Ecto neural progenitor cell (in vitro differentiated cells): ENCODE results near the gene COL25A1.
"Not testable (repeated sequence)": the region's sequence is repeated elsewhere in the genome, so short reads cannot be mapped to it uniquely, and the experiment has no call there.

ENCODE experiments used
- DNase-seq: peaks from one replicate; pipeline ENCODE4 v3.0.0-alpha.2; 2018; ENCODE audit warnings: low spot score

The COL25A1 gene

DNA sequence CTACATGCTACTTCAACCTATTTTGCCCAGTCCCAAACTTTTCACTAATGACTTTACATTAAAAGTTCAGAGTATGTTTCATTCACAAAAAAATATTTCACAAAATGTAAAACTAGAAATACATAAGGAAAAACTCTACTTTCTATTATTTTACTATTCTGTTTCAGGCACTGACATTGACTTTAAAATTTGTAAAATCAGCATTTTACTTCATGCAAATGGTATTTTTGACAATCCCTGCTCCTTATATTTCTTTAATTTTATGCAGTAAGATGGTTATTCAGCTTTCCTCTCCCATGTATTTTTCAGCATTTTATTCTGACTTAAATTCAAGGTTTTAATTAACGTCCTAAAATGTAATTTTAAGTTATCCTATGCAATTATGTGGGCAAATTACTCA, 178.5 kb downstream of the COL25A1 start:
- DNase-seq = no peak

DNA sequence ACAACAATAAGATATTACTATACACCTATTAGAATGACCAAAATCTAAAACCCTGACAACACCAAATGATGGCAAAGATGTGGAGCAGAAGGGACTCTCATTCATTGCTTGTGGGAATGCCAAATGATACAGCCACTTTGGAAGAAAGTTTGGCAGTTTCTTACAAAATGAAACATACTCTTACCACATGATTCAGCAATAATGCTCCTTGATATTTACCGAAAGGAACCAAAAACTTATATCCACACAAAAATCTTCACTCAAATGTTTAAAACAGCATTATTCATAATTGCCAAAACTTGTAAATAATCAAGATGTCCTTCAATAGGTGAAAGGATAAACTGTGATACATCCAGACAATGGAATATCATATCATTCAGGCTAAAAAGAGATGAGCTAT, 180.9 kb downstream of the COL25A1 start:
- DNase-seq = no peak

DNA sequence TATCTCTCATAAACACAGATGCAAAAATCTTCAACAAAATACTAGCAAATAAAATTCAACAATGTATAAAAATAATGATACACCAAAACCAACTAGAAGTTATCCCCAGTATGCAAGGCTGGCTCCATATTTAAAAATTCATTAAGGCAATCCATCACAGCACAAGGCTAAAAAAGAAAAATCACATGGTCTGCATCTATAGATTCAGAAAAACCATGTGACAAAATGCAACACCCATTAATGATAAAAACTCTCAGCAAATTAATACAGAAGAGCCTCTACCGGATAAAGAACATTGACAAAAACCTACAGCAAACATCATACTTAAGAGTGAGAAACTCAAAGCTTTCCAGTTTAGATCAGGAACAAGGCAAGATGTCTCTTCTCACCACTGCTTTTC, 182.6 kb downstream of the COL25A1 start:
- no peak for DNase-seq

DNA sequence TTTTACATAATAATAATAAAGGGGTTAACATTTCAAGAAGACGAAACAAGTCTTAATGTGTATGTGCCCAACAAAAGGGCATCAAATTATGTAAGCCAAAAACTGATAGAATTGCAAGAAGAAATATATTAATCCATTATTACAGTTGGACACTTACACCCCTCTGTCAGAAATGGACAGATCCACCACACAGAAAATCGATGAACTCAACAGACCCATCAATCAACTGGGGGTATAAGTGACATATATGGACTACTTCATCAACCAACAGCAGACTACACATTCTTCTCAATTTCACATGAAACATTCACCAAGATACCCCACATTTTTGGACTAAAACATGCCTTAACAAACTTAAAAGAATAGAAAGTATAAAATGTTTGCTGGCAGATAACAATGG, 183.8 kb downstream of the COL25A1 start:
- DNase-seq = no peak

DNA sequence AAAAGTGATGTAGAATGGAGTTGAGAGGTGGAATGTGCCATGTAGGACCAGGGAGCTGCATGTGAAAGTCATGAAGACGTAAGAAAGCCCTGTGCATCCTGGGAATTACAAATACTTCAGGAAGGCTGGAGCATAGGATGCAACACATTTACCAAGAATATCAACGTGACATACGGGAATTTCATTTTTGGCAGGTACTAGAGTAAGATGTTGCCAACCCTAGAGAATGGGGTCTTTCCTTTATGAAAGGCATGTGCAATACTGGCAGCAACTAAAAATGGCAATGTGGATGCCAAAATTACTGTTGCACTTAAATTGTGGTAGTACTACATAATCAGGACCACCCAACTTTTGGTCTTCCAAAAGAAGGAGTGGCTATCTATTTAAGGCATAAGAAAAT, 188.0 kb downstream of the COL25A1 start:
- DNase-seq = no peak

DNA sequence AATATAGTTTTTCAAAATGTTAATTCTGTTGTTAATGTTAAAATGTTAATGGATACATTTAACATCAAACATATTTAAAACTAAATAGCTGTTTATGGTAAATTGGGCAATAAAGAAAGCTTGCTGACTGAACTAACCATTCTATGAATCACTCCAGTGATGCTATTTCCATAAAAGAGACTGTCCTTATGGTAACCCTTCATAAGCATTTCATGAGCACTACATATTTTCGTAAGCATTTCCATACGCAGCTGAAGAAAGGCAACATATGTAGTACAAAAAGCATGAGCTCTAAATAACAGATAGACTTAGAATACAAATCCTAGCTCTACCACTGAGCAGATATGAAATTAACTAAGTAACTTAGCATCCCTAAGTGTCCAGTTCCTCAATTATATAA, 188.9 kb downstream of the COL25A1 start:
- no peak for DNase-seq

DNA sequence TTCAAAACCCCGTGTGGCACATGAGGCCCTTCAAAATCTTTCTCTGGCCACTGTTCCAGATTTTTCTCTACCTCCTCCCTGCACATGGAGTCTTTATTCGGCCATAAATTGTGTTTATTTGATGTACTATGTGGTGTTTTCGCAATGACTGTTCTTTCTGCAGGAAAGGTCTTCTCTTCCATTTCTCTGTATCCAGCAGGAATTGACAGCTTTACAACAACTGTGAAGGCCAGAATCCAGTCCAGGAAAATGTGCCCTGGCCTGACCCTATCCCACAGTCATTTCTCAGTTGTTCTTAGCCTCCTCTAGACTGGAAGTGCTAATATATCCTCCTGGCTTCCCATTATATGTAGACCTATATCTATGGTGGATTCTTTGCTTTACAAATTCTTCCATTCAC, 191.4 kb downstream of the COL25A1 start:
- DNase-seq = no peak

DNA sequence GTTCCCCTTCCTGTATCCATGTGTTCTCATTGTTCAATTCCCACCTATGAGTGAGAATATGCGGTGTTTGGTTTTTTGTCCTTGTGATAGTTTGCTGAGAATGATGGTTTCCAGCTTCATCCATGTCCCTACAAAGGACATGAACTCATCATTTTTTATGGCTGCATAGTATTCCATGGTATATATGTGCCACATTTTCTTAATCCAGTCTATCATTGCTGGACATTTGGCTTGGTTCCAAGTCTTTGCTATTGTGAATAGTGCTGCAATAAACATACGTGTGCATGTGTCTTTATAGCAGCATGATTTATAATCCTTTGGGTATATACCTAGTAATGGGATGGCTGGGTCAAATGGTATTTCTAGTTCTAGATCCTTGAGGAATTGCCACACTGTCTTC, 194.2 kb downstream of the COL25A1 start:
- DNase-seq = not testable (repeated sequence)

DNA sequence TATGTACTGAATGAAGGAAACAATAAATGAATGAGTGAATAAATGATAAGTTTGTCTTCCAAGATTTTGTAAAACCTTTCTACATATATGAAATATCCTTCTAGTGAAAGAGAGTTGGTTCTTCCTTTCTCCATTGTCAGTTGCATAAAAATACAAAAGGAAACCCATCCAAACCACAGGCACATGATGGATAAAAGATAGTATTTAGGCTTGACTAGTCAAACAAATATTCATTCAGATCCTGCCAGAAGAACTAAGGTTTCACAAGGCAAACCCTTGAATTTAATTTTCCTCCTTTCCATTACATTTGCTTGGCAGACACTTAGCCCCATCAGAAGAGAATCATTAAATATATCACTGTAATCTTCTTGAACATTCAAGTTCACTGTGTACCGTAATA, 208.4 kb downstream of the COL25A1 start:
- no peak for DNase-seq

DNA sequence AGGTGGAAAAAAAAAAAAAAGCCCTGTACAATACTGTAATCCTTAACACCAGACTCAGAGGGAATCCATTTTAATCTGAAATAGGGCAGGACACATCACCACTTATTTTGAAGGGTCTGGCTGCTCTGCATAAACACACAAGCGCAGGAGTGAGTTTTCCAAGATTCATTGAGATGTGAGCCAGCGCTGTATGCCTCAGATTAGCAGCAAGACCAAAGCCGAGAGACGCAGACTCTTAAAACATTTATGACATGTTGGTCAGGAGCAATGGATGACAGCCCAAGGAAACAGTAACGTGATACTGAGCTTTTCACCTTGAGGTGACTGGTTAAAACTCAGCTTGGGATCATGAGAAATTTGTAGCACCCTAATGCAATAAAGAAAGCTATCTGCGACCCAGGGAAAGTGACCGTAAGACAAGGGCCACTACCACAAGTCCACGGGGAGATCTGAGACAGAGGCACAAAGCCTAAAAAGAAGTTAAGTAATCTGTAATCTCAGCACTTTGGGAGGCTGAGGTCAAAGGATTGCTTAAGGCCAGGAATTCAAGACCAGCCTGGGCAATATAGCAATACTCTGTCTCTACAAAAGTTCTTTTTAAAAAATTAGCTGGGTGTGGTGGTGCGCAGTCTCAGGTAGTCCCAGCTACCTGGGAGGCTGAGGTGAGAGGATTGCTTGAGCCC, 210.6 kb downstream of the COL25A1 start:
- DNase-seq = no peak

DNA sequence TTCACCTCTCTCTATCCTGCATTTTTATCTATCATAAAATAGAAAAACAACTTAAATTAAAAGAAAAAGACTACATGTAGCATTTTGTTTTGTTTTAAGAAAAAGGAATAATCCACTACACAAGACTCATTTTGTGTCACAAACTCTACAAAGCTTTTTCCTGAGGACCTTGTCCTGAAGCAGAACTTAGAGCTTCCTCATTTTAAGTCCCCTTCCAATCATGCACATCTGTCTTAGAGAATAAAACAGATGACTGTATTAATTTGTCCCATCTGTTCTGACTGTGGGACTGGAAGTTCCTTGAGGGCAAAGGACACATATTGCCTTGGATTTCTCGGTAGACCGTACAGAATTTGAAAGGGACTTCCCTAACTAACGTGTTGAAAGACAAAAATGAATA, 218.5 kb downstream of the COL25A1 start:
- no peak for DNase-seq

DNA sequence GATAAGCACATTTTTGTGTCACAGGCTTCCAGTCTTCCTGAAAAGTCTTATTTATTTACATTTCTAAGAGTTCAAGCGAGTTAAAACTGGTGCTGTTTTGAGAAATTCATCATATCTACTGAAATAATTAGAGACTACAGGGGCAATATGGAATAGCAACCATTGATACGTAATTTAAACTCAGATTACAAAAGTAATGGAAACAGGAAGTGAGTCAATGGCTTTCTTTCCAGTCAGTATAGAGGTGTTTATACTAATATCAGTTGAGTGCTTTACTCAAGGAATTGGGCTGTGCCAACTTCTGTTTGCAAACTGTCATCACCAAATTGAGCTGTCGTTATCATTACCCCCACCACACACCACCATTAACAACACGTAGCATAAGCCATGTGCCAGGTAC, 222.7 kb downstream of the COL25A1 start:
- DNase-seq = no peak

DNA sequence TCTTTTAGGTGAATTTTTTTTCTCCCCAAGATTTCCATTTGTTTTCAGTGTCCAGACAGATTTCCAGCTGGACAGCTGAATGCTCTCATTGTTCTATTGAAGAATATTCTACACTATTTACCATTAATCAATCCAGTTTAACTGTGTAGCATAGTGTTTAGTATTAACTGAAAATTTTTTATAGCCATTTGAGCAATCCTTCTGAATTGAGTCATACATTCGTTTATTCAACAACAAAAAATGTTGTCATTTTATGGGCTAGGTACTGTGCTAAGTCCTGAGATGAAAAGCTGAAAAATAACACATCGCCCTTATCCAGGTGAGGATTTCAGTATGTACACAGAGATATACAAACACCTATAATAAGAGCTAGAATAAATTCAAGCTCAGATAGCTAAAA, 223.3 kb downstream of the COL25A1 start:
- no peak for DNase-seq

DNA sequence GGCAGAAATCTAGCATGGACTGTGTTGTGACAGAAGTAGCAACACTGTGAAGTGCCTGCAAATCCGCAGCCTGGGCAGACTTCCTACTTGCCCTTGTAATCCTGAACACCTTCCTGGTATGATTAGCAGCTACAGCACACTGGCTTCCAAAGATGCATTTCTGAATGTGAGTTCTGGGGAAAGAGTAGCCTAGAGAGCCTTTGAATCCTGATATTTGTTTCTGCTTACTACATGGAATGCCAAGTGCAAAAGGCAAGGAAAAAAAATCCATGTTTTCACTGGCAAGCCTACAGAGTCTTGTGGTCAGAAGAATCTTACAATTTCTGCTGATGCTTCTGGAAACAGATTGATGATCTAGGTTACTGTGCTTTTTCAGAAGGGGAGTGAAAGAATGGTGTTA, 223.7 kb downstream of the COL25A1 start:
- no peak for DNase-seq

DNA sequence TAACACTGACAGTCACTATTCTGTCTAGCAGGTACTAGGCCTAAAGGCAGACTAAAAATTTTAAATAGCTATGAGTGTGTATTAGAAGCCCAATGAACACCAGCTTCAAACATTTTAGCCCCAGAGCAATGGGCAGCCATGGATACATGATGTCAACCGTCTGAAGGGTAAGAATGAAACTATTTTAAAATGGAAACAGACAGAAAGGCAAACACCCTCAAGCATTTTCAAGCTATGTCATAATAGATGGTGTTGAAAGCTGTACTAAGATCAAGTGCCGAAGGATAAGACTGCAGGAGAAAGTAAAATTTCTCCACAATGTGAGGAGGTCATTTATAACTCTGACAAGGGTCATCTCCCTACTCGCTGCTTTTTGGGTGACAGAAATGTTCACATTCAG, 225.0 kb downstream of the COL25A1 start:
- DNase-seq = no peak

DNA sequence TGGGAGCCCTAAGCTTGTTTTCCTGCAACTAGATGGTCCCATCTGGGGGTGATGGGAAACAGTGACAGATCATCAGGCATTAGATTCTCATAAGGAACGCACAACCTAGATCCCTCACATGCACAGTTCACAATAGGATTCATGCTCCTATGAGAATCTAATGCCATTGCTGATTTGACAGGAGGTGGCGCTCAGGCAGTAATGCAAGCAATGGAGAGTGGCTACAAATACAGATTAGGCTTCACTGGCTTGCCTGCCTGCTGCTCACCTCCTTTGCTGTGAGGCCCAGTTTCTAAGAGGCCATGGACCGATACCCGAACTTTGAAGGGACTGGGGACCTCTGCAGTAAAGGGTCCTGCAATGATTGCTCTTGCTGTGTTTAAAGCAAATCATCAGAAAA, 225.7 kb downstream of the COL25A1 start:
- not testable (repeated sequence) for DNase-seq

DNA sequence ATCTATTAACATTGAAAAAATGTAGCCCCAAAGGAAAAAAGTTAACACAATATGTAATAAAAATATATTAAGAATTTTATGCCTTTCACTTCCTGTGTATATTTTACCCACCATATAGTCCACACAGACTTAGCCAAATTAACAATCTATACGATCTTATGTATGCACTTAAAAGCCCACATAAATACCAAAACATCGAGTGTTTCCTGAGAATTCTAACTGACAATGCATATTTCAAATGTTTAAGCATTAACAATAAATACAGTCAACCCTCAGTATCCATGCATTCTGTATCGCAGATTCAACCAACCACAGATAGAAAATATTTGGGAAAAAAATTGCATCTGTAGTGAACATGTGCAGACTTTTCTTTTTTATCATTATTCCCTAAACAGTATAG, 226.8 kb downstream of the COL25A1 start:
- no peak for DNase-seq

DNA sequence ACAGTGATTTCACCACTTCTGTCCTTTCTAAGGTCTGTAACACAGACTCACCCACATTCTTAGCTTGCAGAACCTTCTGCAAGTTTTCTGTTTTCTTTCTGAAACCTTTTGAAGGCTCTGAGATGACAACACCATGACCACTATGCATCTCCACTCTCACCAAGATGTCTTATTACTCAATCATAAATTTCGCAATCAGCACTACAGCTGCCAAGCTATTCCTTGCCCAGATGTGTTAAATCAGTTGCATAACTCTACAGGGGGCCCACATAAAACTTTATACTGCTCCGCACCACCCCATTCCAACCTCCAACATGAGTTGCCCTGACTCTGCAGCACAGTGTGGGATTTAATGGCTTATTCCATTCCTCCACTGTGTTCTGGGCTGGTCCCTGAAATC, 229.9 kb downstream of the COL25A1 start:
- DNase-seq = no peak

DNA sequence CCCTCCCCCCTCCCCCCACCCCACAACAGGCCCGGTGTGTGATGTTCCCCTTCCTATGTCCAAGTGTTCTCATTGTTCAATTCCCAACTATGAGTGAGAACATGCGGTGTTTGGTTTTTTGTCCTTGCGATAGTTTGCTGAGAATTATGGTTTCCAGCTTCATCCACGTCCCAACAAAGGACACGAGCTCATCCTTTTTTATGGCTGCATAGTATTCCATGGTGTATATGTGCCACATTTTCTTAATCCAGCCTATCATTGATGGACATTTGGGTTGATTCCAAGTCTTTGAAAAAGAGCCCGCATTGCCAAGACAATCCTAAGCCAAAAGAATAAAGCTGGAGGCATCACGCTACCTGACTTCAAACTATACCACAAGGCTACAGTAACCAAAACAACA, 231.8 kb downstream of the COL25A1 start:
- DNase-seq = not testable (repeated sequence)

DNA sequence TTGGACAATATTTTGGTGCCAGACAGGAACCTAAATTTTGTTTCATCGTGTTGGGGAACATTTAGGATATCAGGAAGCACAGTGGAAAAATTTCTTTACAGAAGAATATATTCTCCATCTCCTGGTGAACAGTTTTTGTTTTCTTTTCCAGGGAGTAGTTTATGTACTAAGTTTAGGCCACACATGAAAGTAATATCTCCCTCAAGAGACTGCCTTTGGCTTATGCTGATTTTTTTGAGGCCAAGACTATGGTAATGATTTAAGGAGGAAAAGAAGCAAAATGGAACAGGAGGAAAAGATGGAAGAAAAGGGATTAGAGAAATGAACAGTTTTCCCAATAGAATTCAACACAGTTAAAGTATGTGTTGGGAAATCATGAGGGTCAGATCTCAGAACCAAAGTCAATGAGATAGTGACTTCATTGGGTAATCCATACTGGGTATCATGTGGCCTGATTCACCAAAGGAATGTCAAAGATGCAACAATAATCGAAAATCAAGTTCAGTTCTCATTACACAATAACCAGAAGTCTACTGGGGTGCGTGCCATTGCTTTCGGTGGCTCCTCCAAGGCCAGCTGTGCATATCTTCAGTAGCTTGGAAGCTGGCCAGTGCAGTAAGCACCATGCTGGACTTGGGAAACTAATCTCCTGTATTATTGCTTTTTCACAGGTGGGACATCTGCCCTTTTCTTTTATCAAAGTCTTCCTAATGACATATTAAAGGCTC, 234.8 kb downstream of the COL25A1 start:
- no peak for DNase-seq

DNA sequence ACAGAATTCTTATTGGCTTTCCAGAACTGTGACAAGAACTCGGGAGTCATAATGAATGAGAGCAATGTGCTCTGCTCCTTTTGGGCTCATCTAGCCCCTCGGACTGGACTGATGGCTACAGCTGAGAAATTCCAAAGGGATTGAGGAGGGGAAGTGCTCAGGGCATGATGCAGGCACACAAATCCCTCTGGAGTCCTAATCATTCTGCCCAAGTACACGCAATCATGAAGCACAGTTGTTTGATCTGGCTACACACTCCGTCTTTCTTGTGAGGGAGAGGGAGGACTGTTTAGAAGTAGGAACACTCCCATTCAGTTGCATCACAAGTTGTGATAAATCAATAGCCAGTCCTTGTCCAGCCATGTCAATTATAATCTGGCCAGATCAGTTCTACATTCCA, 237.5 kb downstream of the COL25A1 start:
- no peak for DNase-seq

DNA sequence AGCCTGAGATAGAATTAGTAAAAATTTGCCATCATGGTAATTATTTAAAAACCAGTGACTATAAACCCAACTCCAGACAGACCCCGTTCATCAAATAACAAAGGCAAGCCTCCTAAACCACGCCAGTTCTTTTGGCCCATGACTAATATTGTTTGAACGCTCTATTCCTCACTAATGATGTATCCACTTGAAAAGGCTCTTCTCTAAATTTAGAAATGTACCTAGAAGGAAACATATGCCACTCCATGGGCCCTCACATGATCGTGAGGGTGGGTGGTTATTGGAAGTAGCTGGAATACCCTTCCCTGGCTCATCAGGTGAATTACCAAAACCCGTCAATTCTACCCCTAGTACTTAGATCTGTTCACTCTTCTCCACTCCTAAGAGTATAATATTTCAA, 249.2 kb downstream of the COL25A1 start:
- no peak for DNase-seq

DNA sequence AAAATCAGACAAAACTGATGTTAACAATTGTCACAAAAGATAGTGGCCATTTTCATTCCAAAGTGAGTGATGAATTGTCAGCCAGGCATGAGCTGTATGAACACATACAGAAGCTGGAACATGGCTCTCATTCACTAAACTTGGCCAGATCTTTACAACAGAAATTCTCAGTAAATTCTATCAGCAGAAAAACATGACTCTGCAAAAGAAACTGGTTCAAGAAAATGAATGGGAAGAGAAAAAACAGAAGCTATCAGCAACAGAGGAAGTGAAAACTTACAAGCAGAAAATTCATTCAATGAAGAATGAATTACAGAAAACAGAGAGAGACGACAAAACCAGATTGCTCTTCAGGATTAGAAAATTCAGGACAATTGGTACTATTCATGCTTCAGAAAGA, 249.6 kb downstream of the COL25A1 start:
- DNase-seq = no peak

DNA sequence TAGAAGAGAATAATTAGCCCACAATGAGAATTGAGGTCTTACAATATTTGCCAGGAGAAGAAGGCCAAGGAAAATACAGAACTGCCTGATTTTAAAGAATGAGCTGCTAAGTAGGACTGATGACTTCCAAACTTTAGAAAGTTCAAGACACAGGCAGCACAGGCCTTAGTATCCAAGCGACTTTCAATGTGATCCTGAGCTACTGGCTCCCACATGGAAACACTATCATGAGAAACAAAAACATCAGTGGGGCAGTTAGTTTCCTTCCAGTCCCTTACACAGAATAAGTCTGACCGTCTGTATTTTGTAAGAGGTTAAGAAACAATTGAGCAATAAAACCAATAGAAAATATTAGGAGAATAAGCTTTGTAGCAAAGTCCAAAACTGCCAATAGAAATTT, 251.4 kb downstream of the COL25A1 start:
- DNase-seq = no peak
